SIG-M5 treated with dmso at 0.1 percent for 504 hours (cell line): Measurements from ENCODE around the gene REG4.
"Not testable (repeated sequence)": the region's sequence is repeated elsewhere in the genome, so short reads cannot be mapped to it uniquely, and the experiment has no call there.

Experiments
- DNase-seq: peaks from one replicate; lab custom pipeline; 2025; ENCODE audit not compliant: unreplicated experiment; lab: John Stamatoyannopoulos, UW

Gene REG4

DNA sequence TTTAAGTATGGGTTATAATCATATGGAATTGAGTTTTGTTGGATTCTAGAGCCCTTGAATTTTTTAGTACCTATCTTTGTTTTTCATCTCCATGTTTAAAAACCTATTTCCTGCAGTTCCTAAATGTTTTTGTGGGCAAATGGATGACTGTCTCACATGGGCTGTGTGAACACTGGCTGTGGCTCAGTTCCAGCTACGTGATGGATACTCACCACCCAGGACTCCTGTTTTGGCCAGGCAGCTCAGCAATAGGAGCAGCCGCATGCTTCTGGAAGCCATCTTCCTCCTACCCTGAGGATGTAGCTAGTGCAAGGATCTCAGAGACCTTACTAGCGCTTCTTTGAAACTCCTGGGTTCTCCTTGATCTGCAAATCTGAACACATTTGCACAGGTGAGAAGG lies 2.8 kb downstream of the REG4 start:
- DNase-seq = no peak

DNA sequence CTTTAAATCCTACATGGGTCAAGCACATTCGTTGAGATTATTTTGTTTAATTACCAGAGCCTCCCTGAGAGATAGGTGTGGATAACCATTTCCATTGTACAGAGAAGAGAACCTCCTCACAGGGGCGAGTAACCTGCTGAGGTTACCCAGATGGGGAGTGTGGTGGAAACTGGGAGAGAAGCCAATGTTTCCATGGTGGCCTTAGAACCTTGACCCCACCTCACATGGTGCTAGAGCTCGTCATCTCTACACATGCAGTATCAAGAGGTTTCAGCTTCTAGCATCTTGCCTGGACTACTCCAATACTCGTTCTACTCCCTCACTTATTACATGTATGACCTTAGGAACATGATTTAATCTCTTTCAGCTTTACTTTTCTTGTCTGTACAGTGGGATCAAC lies 4.8 kb downstream of the REG4 start:
- no peak for DNase-seq

DNA sequence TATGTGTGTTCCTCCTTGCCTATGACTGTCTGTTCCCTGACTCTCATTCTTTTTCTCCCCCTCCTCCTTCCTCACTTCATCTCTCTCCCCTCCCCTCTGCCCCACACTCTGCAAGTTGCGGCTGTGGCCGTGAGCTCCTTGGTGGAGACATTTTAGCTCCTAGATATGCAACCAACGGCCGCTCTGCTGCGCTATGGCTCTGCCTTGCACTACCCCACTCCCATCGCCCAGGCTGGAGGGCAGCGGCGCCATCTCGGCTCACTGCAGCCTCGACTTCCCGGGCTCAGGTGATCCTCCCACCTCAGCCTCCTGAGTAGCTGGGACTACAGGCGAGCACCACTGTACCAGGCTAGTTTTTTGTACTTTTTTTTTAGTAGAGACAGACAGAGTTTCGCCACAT lies 5.5 kb downstream of the REG4 start:
- no peak for DNase-seq

DNA sequence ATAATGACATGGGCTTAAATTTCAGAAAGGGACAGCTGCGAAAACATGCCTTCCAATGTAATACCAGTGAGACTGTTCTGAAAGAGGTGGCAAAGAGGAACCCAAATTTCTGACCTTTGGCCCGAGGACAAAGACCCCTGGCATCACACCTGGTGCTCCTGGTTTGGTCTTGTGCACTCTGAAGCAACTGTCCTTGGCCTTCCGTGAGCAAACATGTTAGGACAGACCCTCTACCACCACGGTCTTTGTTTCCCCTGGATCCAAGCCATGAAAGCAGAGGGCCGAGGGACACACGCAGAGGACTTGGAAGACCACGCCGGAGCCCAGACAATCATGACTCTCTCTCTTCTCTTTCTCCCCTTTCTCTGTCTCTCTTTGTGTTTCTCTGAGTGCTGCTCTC lies 6.0 kb downstream of the REG4 start:
- no peak for DNase-seq

DNA sequence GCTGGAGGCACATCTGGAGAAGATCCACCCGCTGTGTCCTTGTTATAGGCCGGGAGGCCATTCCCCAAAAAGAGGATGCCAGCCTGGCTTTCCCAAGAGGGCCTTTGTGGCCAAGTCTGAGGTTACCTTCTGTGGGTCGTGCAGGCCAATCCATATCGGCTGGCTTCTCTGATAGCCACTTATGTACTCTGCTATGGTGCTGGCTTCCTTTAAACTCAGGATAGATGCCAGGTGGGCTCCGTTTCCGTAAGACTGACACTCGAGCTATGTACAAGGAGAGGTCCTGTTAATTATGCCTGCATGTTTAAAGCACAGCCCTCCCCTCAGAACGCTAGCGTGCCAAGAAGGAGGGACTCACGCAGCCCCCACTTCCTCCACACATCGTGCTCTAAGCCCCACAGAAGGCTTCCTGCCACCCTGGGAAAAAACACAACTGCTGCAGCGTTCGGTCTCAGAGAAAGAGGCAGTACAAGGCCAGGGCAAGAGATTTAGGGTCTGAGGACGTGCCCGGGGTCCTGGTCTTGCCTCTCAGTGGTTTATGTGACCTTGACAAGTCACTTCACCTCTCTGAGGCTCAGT lies 11.6 kb downstream of the REG4 start:
- DNase-seq = no peak

DNA sequence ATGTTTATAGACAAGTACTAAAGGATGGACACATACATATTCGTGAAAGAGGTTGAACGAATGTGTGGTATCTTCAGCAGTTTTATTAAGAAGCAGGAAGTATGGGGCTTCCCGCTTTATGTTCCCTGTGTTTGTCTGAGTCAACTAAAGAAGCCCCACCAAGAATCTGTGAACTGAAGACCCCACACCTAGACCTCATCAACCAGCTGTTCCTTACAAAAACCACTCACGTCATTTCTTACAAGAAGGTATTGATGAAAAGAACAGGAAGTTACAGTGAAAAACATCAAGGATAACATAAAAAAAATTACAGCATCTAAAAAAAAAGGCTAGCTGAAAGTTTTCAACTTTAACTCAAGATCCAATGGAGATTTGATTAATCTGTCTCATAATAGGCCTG lies 12.3 kb downstream of the REG4 start:
- DNase-seq = no peak

DNA sequence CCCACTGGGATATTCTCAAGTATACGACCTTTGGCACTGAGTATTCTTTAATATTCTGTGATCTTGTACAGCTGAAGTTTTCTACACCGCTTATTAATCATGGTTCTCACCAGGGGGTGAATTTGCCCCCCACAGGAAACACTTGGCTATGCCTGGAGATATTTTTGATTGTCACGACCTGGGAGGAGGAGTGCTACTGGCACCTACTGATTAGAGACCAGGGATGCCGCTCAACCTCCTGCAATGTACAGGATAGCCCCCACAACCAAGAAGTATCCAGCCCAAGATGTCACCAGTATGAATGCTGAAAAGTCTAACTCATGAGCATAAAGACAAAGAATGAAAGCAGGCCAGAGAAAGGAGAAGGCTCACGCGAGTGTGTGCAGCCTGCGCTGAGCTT lies 13.7 kb downstream of the REG4 start:
- no peak for DNase-seq

DNA sequence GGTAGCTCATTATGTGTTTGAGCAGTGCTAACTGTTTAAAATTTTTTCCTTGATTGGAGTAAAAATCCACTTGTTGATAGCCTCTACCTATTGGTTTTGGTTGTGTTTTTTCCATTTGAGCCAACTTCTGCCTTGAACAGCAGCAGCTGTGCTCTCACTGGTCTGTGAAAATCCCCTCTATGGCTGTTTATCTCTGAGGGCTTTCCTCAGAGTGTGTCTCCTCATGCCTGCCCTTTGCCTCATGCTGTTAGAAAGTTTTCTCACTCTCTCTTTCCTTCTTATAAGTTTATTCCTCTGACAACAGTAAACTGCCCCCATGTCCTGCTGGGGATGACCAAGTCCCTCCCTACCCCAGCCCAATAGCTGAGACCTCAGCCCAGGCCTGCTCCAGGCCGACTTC lies 14.1 kb downstream of the REG4 start:
- DNase-seq = no peak

DNA sequence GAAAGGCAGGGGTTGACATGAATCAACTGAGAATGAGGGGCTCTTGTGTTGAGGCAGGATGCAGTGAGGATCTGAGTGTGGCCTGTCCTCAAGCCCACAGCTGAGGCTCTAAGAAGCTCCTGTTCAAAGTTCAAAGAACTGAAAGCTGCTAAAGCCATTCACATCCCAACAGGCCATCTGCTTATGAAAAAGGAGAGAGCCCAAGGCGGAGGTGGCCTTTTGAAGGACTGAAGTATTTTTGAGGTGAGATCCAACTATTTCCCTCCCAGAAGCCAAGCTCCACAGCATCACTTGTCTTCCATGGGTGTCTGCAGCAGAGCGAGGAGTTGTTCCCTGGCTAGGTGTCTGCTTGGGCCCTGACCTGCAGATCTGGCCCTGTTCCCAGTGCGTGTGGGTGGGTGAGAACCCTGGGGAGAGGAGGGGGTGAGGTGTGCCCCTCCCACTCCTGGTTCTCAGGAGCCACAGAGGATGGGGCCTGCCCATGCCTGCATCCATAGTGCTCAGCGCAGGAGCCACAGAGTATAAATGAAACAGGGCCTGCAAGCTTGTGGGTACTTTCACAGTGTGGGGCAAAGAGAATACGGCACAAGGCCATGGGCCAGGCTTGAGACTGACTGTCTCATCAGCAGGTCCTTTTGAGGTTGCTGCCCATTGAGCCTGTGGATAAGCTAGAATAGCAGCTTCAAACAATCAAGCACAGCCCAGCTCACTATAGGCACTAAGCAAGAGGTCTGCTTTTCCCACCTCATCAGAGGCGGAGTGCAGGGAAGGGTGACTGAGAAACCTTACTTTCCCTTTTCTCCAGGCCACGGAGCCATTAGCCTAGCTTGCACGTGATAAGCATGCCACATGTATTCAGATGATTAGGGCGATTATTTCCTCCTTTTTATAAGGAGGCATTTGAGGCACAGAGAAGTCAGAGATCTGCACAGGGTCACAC lies 15.7 kb downstream of the REG4 start:
- DNase-seq = no peak

DNA sequence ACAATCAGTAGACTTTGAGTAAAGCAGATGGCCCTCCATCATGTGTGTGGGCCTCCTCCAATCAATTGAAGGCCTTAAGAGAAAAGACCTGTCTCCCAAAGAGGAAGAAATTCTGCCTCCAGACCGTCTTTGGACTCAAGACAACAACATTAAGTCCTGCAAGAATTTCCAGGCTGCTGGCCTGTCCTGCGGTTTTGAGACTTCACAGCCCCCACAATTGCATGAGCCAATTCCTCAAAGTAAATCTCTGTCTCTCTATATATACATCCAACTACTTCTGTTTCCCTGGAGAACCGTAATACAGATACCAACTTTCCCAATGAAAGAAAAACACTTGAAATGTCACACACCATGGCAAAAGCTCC lies 16.4 kb downstream of the REG4 start:
- DNase-seq = no peak

DNA sequence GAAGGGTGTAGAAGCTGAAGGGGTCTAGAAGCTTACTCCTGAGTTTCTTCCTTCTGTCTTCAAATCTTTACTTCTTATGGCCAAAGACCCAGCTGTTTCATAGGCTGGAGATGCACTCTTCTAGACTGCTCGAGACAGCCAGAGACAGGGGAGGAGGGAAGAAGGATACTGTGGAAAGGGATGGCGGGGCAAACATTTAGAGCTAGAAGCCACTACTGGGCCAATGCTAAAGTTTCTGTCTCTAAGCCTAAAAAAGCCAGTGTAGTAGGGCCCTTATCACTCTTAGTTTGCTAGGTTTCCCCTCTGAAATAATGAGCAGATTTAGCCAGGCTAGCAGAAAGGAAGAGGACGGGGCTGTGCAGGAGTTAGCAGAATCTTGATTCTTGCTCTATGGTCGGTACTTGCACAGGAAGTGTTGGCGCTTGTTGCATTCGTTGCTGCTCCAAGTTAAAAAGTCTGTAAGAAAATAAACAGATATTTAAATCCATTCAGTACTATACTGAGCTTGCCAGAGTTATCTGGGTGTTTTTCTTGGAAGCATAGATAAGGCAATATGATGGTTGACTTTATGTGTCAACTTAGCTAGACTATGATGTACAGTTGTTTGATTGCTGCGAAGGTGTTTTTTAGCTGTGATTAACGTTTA lies 16.9 kb downstream of the REG4 start:
- no peak for DNase-seq

DNA sequence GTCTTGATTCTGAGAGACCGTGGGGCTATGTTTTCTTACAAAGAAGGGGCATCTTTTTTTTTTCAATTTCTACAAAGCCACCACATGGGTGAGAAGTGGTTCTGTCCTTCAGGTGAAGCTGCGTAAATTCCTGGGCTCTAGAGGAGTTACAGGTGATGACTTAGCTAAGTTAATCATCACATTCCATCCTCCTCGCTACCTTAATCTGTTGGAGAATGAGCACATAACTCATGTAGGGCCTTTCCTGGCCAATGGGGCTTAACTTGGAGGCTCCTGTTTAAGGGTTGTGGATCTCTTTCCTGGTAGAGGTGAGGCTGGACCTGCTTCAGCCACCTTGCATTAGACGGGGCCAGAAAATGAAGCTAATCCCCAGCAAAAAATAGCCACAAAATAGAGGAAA lies 19.9 kb downstream of the REG4 start:
- no peak for DNase-seq

DNA sequence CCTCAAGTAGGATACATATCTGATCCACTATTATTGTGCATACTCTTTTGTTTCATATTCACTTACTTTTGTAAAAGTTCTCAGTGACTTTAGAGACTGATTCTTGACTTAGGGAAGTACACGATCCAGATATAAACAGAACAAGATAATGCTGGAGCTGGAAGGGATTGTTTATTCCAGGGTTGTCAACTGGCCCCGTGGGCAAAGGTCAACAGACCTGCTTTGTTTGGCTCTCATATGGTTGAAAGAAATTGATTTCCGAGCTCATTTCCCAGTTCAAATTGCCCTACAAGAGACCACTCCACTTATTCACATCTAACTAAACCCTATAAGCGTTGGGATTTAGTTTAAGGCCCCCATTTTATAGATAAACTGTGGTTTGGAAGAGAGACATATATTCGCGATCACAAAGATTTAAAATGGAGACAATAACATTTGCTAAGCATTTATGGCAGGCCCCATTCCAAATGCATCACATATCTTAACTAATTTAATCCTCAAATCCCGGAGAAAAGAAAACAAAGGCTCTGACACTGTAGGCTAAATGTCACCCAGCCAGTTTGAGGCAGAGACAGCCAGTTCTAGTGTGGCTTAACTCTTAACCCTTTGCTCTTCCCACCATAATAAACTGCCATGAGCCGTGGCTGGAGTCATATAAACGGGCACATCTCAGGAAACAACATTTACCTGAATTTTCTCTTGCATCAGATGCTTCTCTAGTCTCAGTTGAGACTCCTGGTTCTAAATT lies 20.6 kb downstream of the REG4 start:
- DNase-seq = no peak

DNA sequence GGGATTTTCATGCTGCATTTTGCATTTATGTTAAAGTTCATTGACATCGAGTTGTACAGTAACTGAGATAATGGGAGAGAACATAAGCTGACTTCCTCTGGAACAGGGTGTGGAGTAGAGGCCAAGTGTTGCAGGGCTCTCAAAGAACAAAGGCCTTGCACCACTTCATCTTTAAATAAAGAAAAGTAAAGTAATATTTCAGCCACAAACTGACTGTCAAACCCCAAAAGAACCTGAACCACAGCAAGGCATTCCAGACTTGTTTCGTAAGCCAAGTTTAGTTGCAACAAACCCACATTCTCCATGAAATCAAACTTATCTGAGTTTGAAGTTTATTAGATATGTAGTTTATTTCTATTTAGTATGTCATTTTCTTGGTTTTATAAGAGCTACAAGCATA lies 23.5 kb downstream of the REG4 start:
- DNase-seq = peak; percentile 88

DNA sequence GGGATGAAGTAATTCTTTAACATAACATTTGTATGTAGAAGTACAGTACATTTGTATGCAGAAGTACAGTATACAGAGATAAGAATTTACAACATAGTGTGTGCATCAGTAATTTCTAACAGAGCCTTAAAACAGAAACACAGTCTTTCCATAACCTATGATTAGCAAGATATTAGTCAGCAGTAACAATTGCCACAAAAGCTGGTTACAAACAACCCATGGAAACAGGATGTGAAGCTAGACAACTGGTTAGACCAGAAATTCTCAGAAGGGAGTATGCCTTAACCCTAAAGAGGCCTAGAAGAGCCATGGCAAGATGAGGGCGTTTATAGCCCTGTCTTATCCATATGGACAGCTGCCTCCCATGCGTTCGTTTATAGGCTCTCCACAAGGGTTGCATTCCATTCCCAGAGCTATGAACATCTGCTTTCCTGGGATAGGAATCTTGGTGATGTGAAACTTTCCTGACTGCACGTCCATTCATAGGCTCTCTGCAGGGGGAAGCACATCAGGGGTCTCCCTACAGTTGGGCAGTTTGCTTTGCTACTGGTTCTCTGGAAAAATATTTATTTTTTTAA lies 24.7 kb downstream of the REG4 start:
- peak; percentile 66 for DNase-seq

DNA sequence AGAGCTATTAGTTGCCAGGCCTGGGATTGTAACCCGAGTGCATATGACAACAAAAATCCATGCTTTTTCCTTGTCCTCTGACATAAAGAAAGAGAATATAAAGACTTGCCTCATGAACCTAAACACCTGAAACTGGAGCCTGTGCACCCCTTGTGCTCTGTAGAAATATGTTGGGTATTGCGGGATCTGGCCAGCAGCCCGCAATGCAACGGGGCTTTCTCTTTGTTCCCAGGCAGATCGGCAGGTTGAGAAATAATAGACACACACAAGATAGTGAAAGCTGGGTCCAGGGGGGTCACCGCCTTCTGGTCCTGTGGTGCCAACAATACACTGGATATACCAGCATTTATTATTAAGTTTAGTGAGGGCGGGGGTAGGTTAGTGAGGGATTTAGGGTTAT lies 25.2 kb downstream of the REG4 start:
- not testable (repeated sequence) for DNase-seq

DNA sequence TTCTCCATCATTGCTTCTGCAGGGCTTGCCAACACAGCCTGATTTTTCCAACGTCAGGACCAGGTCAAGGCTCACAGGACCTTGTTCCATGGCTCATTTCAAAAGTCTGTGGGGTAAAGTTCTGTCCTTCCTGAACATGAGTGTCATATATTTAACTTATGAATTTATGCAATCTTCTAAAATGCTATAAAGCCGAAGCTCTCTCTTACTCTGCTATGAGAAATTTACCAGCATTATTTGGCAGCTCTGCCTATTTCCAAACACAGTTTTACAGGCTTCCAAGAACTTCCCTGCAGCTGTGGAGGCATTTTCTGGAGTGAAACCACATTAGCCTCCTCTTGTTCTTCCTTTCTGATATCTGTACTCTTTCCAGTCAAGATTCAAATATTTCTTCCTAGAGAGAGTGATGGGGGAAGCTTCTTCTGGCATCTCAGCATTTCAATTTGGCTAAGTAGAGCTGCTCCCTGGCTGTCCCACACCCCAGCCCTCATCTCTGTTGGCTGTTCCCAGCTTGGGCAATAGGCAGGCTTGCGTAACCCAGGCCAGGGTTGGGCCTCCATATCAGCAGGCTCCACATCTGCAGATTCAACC lies 27.0 kb downstream of the REG4 start:
- peak; percentile 68 for DNase-seq

DNA sequence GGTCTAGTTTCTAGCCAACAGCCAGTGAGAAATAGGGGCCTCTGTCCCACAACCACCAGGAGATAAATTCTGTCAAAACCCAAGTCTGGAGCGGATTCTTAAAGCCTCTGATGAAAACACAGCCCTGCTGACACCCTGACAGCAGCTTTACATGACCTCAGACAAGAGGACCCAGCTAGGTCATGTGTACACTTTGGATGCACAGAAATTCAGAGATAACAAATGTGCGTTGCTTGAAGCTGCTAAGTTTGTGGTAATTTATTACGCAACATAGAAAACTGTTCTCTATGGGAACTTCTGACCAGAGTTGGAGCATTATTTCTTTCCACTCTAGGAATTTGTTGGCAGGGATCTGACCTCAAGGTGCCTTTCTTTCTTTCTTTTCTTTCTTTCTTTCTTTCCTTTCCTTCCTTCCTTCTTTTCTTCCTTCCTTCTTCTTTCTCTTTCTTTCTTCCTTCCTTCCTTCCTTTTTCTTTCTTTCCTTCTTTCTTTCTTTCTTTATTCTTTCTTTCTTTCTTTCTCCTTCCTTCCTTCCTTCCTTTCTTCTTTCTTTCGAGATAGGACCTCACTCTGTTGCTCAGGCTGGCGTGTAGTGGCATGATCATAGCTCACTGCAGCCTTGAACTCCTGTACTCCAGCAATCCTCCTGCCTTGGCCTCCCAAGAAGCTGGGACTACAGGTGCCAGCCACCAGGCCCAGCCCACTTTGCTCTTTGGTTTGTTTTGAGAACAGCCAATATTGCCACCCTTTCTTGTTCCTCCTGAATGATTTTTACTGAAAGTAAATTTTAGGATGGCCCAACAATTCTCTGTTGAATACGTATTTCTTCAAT lies 27.7 kb downstream of the REG4 start:
- peak; percentile 62 for DNase-seq

DNA sequence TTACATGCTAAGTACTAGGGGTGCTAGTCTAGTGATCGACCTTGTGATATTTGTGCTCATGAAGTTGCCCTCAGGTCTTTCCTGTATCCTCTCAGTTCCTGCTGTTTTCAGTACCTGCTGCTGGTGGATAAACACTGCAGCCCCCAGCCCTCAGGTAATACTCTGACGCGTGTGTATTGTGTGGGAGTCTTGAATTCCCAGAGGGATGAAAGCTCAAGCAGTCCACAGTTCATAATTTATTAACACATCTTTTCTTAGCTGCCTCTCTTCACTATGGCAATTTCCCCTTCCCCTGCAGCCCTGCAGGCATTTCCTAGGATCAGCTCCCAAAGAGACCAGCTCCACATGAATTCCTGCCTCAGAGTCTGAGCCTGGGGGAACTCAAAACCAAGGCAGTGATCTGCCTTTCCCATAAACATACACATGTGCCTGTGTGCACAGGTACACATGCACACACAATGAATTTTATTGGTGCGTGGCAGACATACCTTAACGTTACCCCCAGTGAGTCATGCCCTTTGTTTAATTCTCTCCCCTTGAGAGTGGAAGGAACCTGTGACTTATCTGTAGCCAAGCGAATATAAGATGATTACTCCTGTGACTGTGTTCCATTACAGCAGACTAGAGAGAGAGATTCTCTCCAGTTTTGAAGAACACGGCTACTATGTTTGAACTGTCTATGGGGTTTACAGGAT lies 28.5 kb downstream of the REG4 start:
- no peak for DNase-seq
